ENCODE measurements around the gene LPCAT1.

The LPCAT1 gene

GRCh38 chr5:1436036-1436435 is 87.7 kb downstream of the LPCAT1 start:
- in situ Hi-C loops (cut with MboI; ENCODE audit: low pct_unique_long_range_greater_than_20kb, low sequenced_read_pairs, unreplicated experiment): no loop called here
- TF ChIP-seq, protein P1, sequence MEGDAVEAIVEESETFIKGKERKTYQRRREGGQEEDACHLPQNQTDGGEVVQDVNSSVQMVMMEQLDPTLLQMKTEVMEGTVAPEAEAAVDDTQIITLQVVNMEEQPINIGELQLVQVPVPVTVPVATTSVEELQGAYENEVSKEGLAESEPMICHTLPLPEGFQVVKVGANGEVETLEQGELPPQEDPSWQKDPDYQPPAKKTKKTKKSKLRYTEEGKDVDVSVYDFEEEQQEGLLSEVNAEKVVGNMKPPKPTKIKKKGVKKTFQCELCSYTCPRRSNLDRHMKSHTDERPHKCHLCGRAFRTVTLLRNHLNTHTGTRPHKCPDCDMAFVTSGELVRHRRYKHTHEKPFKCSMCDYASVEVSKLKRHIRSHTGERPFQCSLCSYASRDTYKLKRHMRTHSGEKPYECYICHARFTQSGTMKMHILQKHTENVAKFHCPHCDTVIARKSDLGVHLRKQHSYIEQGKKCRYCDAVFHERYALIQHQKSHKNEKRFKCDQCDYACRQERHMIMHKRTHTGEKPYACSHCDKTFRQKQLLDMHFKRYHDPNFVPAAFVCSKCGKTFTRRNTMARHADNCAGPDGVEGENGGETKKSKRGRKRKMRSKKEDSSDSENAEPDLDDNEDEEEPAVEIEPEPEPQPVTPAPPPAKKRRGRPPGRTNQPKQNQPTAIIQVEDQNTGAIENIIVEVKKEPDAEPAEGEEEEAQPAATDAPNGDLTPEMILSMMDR (IDR thresholded peaks at IDR 0.05; ENCODE audit: extremely low read depth, insufficient read depth, missing control alignments): no peak
- no peak for DNase-seq (ENCODE audit: low spot score)

- DNase-seq (ENCODE audit: low spot score): no peak
- in situ Hi-C loops (cut with MboI; ENCODE audit: low pct_unique_long_range_greater_than_20kb, low sequenced_read_pairs, unreplicated experiment): no loop called here
- TF ChIP-seq, protein P1 (IDR thresholded peaks at IDR 0.05; ENCODE audit: extremely low read depth, insufficient read depth, missing control alignments): no peak
Observed at GRCh38 chr5:1435369-1435768, 88.4 kb downstream of the LPCAT1 start.

DNA sequence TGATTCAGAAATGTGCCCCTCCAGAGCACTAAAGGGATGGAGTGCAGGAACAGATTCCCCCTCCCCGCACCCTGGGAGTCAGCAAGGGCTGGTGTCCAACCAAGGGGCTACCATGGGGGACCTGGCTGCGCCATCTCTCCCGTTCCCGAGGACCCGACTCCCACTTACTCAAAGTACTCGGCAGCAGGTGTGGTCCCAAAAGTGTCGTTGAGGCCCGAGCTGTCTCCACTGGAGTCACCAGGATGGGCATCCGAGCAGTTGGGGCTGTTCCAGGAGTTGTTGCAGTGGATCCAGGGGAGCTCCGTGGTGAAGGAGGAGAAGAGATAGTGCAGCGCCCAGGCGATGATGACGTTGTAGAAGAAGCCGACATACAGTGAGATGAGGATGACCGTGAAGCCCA is 91.5 kb downstream of the LPCAT1 start:
- no peak for DNase-seq (ENCODE audit: low spot score)
- TF ChIP-seq, protein P1 (IDR thresholded peaks at IDR 0.05; ENCODE audit: extremely low read depth, insufficient read depth, missing control alignments): no peak
- in situ Hi-C loops (cut with MboI; ENCODE audit: low pct_unique_long_range_greater_than_20kb, low sequenced_read_pairs, unreplicated experiment): no loop called here

GRCh38 chr5:1431896-1432295 is 91.9 kb downstream of the LPCAT1 start:
- in situ Hi-C loops (cut with MboI; ENCODE audit: low pct_unique_long_range_greater_than_20kb, low sequenced_read_pairs, unreplicated experiment): no loop called here
- DNase-seq (ENCODE audit: low spot score): no peak
- TF ChIP-seq, protein P1 (IDR thresholded peaks at IDR 0.05; ENCODE audit: extremely low read depth, insufficient read depth, missing control alignments): no peak

DNA sequence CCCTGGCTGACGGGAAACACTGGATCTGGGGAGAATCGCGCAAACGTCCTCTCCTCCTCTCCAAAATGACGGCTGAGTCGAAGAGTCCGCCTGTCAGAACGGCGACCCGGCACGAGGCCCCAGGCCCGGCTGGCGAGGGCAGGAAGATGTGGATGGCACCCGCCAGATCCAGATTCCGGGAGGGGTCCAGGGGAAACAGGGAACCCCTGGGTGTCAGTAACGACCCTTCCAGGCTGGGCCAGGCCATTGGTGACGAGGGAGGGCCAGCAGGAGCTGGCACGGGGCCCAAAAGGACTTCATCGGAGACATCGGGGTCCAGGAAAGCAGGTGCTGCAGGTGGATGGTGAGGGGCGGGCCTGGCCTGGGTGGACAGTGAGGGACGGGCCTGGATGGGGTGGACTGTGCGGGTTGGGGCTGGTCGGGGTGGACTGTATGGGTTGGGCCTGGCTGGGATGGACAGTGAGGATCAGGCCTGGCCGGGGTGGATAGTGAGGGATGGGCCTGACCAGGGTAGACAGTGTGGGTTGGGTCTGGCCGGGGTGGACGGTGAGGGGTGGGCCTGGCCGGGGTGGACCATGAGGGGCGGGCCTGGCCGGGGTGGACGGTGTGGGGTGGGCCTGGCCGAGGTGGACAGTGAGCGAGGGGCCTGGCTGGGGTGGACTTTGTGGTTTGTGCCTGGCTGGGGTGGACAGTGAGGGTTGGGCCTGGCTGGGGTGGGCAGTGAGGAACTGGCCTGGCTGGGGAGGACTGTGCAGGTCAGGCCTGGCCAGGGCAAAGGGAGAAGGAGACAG is 92.5 kb downstream of the LPCAT1 start:
- in situ Hi-C loops (cut with MboI; ENCODE audit: low pct_unique_long_range_greater_than_20kb, low sequenced_read_pairs, unreplicated experiment): no loop called here
- TF ChIP-seq, protein P1 (IDR thresholded peaks at IDR 0.05; ENCODE audit: extremely low read depth, insufficient read depth, missing control alignments): no peak
- no peak for DNase-seq (ENCODE audit: low spot score)

DNA sequence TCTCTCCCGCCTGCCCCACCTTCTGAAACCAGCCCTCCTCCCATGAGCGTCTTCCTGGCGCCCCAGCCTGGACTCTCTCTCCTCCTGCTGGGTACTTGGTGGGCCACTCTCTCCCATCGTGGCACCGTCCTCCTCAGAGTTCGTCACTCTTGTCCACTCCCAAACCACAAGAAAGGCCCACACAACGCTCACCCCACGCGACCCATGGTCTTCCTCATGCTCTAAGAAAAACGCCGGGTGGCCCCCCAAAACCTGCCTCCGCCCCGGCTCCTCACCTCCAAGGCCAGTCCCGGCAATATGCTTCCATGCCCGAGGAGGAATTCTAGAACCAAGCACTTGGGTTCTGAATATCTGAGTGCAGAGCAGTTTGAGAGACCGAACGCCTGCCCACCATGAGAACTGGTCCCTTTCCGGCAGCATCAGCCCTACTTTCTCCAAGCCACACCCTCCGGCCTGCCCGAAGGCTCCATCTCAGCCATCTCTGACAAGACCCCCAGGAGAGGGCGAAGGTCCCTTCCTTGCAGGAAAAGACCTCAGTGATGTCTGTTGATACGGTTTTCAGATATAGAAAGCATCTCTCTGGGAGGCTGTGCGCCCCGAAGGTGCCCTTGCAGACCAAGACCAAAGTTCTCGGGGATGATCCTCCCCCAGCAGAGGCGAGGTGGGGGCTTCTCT is 93.5 kb downstream of the LPCAT1 start:
- no peak for DNase-seq (ENCODE audit: low spot score)
- TF ChIP-seq, protein P1 (IDR thresholded peaks at IDR 0.05; ENCODE audit: extremely low read depth, insufficient read depth, missing control alignments): no peak
- in situ Hi-C loops (cut with MboI; ENCODE audit: low pct_unique_long_range_greater_than_20kb, low sequenced_read_pairs, unreplicated experiment): no loop called here
